Renal cortex interstitium (tissue), 11 donors: Measurements from ENCODE around the gene DRAXIN. TPM values are rescaled to one million over a fixed set of nuclear protein-coding genes. Genes with fewer than 3 reads are reported as not detected.

Experiments
- DNase-seq, 11 donors: peaks; one replicate each; pipeline ENCODE4 v3.0.0-alpha.2; 2013; ENCODE audit warnings: low read depth in 9 of 11, low spot score in 4 of 11; ENCODE audit errors: extremely low read depth in 1 of 11
- polyA plus RNA-seq, 3 donors: library from polyadenylated mRNA; unstranded; fragments of 120-200 nt; gene quantifications; one replicate each; pipeline ENCODE4 v1.2.1, GENCODE V29; 2013; ENCODE audit not compliant: insufficient read length in 3 of 3

Gene DRAXIN
- polyA plus RNA-seq, 3 donors = 1.1 to 1.4 (median 1.2) TPM

- DNase-seq = no peak
Measured at GRCh38 chr1:11728126-11728806, 36.8 kb downstream of the DRAXIN start.

- no peak for DNase-seq
Measured at GRCh38 chr1:11729155-11729497, 37.6 kb downstream of the DRAXIN start.

DNA sequence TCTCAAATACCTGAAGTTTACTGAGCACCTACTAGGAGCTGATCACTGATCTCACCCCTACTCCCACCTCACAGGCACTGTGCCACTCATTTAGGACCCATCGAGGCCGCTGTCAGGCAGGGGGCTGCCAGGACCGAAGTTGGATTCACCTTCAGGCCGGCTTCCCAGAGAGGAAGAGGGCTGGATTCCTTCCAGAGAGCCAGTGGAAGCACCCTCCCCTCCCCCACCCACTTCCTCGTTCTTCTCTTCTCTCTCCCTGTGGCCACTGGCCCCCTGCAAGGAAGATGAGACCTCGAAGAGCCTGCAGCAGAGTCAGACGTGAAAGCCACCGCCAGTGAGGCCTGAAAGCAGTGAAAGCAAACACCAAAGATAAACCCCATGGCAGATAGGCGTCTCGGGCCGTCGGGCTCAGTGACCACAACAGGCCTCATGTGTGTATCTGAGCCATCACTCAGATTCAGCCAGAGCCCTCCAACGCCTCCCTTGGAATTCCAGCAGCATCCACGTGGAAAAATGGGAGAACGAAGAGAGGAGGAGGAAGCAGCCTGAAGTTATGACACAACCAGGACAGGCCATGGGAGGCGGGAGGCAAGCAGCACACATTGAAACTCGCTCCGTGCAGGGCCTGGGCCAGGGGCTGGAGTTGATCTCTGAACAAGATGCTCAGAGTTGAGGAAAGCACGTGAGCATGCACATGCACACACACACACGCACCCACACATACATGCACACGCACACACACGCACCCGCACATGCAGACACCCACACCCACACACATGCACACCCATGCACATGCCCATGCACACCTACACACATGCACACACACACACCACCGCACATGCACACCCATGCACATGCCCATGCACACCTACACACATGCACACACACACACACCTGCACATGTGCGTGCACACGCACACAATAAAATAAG, 38.3 kb downstream of the DRAXIN start:
- peak in 2 of 11 donors; percentile 41 to 45 for DNase-seq

- DNase-seq = no peak
Measured at GRCh38 chr1:11730429-11730891, 39.0 kb downstream of the DRAXIN start.

GRCh38 chr1:11731691-11732283, 40.3 kb downstream of the DRAXIN start:
- DNase-seq = peak in 4 of 11 donors; percentile 43 to 77 (median 58)

DNA sequence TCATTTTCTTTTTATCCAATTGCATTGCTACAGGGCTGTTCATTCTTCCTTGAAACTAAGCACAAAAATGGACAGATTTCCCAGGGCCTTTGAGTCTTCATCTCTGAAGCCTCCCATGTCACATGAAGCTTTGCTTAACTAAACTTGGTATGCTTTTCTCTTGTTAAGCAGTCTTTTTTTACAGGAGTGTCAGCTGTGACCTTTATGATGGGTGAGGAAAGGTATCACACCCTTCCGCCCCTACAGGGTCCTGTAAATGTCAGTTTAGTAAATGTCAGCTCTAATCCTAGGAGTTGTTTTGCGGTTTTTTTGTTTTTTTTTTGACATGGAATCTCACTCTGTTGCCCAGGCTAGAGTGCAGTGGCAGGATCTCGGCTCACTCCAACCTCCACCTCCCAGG, 41.8 kb downstream of the DRAXIN start:
- DNase-seq = no peak

DNA sequence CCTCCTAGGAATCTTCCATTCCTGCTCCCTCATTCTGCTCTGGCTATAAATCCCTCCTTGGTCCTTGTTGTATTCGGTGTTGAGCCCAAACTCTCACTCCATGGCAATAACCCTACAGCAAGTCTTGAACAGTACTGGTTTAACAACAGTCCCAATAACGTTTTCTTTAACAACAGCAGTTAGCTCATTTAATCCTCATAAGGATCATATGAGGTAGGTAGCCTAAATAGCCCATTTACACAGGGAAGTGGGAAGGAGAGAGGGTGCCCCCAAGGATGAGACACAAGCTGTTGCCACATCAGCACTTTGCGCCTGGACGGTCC, 44.0 kb downstream of the DRAXIN start:
- DNase-seq = no peak

DNA sequence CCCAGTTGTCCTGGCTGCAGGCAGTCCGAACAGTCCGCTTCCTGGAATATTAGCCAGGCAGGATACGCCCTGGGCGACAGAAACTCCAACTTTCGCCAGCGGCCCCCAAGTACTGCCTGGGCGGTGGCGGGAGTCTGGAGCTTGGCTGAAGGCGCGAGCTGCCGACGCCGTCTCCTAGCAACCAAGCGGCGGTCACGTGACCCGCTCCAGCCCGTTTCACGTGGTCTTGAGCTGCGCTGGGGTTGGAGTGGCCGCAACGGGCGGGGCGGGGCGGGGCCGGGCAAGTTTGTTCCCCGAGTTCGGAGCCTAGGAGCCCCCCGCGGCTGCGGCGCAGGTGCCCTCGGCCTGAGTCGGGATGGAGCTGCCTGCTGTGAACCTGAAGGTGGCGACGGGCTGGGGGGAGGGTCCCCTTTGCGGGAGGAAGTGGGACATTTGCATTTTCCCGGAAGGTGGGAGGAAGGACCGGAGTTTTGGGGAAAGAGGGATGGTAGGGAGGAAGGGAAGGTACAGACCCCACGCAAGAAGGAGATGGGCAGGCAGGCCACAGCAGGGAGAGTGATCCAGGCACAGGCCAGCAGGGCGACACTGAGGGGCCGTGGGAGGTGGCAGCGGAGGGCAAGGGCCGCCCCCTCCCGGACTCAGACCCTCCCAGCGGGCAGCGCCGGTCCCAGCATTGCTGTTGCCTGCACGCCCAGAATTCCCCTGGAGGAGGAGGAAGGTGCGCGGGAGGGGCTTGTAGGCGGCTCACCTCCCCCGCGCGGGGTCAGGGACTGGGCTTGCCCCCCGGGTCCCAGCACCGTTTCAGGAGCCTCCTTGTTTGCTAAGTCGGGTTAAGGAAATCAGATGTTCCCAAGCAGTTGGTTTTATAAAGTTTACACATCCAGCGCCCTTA, 44.6 kb downstream of the DRAXIN start, which contains the start of gene AGTRAP:
Gene AGTRAP, plus strand, starts transcription at position 283 of the 892 bp plus-strand sequence. Its CDS starts 73 bp downstream, at position 356.
- DNase-seq = peak; percentile 79 to 93 (median 86)

DNA sequence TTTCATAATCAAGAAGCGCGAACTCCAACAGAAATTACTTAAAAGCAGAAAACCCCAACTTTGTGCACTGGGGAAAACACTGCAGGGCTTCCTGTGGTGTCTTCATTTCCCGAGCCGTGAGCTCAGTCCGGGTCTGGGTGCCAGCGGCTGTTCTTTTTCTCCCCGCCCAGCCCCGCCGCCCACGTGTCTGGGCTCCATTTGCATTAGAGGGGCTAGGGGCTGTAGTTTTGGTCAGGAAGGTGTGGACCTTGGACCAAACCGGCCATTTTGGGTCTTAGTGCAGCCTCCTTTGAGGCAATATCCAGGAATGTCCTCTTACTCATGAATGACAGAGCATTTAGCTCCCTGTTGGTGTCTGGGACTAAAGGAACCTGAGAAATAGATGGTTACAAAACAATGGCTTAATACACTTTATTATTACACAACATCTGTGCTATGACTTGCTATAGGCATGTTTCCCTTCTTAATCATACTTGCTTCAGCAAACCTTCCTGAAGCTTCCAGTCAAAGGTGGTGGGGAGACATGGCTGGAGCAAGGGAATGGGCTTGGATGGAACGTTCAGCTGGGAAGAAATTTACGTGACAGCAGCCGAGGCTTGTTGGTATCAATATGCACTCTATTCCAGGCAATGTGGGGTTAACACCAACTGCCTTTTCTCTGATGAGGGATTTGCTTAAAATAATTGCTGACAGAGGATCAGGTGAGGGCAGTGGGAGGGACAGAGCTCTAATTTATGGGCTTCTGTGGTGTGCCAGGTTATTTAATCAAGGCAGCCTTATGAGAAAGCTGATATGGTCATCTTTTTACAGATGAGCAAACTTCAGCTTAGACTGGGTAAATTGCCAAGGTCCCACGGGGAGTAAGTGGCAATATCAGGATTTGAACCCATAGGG, 45.5 kb downstream of the DRAXIN start:
- peak in 2 of 11 donors; percentile 10 to 21 for DNase-seq

DNA sequence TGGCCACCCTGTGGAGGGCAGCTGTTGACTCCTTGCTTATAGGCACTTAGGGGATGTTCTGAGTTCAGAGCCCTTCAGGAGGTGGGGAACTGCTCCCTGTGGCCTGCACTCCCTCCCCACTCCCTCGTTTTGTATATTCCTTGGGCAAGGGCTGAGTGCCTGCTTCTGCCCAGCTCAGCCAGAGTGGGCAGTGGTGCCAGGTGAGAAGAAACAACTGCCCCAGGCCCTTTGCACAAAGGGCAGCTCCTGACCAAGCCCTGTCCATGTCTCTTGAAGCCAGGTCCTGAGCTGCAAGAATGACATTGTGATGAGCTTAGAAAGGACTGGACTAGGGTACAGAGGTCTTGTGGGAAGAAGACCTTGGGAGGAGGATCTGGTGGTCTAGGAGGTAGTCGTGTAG, 46.6 kb downstream of the DRAXIN start:
- no peak for DNase-seq

- no peak for DNase-seq
Measured at GRCh38 chr1:11738783-11739182, 47.3 kb downstream of the DRAXIN start.

DNA sequence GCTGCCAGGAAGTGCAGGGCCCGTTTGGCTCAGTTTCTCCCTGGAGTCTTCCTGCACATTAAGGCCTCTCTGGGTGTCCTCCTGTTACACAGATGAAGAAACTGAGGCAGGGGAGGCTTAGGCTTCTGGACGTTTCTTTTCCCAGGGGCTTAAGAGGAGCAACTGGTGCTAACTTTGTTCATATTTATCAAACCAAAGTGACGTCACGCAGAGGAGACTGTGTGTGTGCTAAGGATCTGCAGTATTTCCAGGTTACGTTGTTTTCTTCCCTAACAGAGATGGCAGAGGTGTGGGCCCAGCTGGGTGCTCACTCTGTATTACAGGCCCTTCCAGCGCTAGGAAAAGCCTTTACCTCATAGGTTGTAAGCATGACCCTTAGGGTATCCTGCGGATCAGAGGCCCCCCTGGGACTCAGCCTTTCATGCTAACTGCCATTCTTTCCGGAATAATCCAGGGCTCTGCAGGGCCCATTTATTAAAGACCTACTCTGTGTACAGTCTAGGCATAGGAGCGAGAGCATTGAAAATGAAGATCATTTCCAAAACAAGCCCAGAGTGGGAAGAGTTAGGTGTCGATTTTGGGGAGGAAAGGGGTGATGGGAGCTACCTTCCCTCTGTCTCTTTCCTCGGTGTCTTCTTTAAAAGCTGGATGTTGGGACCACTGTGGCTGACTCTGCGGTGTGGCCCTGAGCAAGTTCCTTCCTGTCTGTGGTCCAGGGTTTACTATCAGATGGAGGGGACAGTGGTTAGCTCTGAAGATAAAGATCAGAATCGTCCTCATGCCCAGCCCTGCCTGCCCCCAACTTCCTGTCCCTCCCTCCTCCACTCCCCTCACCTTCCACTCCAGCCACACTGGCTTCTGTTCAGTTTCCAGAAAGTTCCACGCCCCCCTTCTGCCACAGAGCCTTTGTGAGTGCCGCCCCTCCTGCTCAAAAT, 49.0 kb downstream of the DRAXIN start:
- DNase-seq = no peak

- DNase-seq = no peak
Measured at GRCh38 chr1:11741482-11741881, 50.0 kb downstream of the DRAXIN start.

DNA sequence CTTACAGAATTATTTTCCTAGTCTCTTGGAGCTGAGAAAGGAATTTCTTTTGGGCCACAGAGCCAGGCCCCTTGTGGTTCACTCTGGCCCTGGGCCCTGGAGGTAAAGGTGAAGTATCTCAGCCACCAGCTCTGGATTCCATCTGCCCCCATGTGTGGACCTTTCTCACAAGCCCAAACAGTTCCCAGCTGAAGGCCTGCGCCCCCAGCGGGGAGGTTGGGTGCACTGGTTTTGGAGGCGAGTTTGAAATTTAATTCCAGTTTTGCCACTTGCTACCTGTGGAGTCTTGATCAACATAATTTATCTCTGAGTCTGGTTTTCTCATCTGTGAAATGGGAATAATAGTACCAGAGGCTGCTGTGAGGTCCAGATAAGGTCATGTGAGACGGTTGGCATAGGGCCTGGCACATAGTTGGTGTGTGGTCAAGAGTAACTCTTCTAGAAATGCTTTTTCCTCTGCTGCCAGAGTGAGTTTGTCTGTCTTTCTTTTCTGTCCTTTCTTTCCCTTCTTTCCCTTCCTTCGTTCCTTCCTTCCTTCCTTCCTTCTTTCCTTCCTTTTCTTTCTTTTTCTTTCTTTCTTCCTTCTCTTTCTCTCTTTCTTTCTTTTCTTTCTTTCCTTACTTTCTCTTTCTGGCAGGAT, 50.5 kb downstream of the DRAXIN start:
- DNase-seq = no peak

DNA sequence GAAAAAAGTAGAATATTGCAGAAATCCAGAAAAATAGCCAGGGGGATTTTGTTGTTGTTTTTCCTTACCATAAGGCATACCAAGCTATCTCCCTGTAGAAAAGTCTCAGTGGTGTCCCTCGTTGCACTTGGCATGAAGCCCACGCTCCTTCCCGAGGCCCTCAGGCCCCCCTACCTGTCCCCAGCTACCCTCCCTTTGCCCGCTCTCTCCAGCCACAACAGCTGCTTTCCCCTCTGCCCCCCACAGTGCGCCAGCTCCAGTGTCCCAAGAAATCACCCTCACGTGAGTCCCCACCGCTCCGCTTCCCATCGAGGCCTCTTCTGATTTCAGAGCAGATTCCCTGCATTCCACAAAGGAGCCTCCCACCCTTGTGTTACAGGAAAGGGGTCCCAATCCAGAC, 52.8 kb downstream of the DRAXIN start:
- DNase-seq = no peak

- DNase-seq = no peak
Measured at GRCh38 chr1:11746092-11746491, 54.6 kb downstream of the DRAXIN start.
